H1 (cell line): Measurements from ENCODE around the gene PRRT2. TPM values are rescaled to one million over a fixed set of nuclear protein-coding genes. Genes with fewer than 3 reads are reported as not detected.

Experiments
- ATF3 ChIP-seq: IDR thresholded peaks from 2 replicates; pipeline ENCODE4 v1.6.1; 2011; ENCODE audit warnings: low read depth, mild to moderate bottlenecking, low read length; ENCODE audit not compliant: insufficient read depth
- EGR1 ChIP-seq: IDR thresholded peaks from 2 replicates; pipeline ENCODE4 v1.6.1; 2011; ENCODE audit warnings: low read depth, low read length, borderline replicate concordance
- KDM5A ChIP-seq: fragments of 200-600 bp; IDR thresholded peaks from 2 replicates; pipeline ENCODE4 v1.7.1; 2012; ENCODE audit warnings: mild to moderate bottlenecking, low read length, inconsistent platforms, mixed read lengths
- SIX5 ChIP-seq: IDR thresholded peaks from 2 replicates; pipeline ENCODE4 v1.6.1; 2011; ENCODE audit warnings: mild to moderate bottlenecking, low read depth, low read length
- ZNF274 ChIP-seq: IDR thresholded peaks from 2 replicates; pipeline ENCODE4 v1.7.0; 2012; ENCODE audit warnings: low read length, borderline replicate concordance; ENCODE audit errors: extremely low read depth
- polyA plus RNA-seq, 7 experiments: library from polyadenylated mRNA; depleted of rRNA in 3 of 7; stranded (reverse) in 5 of 7; unstranded in 2 of 7; fragments of >200 nt in 5 of 7; fragments of 200-250 nt in 2 of 7; gene quantifications; 1 replicate in 5 of 7; 2 replicates in 1 of 7; 4 replicates in 1 of 7; pipeline versions ENCODE4 v1.2.1 to v1.2.3, GENCODE V29; 2011 to 2013; ENCODE audit warnings: missing spikeins in 2 of 7, mixed read lengths in 2 of 7
- total RNA-seq: library from RNA; stranded (reverse); fragmentation: NEBNext Ultra II Directional; extraction: Animal tissue kit (Norgen Biotek cat#: 25700); gene quantifications from 2 replicates; pipeline ENCODE4 v1.2.1, GENCODE V29; 2021
- TF ChIP-seq, protein P1 (sequence below): fragments of 300-600 bp; sonication (generic); IDR thresholded peaks from 2 replicates; pipeline ENCODE4 v1.7.1; 2012; ENCODE audit warnings: low read length, moderate library complexity, mild to moderate bottlenecking, inconsistent platforms; ENCODE audit not compliant: insufficient replicate concordance
- TF ChIP-seq, protein P2 (sequence below), 3 experiments: IDR thresholded peaks; 1 replicate in 2 of 3; 2 replicates in 1 of 3; pipeline versions ENCODE4 v1.5.1 to v1.6.1; 2011; ENCODE audit warnings: low read length in 3 of 3, mild to moderate bottlenecking in 3 of 3, inconsistent platforms in 2 of 3, low read depth in 1 of 3, moderate library complexity in 1 of 3; ENCODE audit not compliant: insufficient read depth in 1 of 3; ENCODE audit errors: control extremely low read depth in 1 of 3

Gene PRRT2
- total and polyA plus RNA-seq, 2 of the 8 experiments (the other 6 are each of a cell fraction or from before 2014, with no cell fraction given): 12.8 to 32.6 TPM

GRCh38 chr16:29811170-29811895 is 660 bp upstream of the PRRT2 start (continued):
- TF ChIP-seq, protein P1, sequence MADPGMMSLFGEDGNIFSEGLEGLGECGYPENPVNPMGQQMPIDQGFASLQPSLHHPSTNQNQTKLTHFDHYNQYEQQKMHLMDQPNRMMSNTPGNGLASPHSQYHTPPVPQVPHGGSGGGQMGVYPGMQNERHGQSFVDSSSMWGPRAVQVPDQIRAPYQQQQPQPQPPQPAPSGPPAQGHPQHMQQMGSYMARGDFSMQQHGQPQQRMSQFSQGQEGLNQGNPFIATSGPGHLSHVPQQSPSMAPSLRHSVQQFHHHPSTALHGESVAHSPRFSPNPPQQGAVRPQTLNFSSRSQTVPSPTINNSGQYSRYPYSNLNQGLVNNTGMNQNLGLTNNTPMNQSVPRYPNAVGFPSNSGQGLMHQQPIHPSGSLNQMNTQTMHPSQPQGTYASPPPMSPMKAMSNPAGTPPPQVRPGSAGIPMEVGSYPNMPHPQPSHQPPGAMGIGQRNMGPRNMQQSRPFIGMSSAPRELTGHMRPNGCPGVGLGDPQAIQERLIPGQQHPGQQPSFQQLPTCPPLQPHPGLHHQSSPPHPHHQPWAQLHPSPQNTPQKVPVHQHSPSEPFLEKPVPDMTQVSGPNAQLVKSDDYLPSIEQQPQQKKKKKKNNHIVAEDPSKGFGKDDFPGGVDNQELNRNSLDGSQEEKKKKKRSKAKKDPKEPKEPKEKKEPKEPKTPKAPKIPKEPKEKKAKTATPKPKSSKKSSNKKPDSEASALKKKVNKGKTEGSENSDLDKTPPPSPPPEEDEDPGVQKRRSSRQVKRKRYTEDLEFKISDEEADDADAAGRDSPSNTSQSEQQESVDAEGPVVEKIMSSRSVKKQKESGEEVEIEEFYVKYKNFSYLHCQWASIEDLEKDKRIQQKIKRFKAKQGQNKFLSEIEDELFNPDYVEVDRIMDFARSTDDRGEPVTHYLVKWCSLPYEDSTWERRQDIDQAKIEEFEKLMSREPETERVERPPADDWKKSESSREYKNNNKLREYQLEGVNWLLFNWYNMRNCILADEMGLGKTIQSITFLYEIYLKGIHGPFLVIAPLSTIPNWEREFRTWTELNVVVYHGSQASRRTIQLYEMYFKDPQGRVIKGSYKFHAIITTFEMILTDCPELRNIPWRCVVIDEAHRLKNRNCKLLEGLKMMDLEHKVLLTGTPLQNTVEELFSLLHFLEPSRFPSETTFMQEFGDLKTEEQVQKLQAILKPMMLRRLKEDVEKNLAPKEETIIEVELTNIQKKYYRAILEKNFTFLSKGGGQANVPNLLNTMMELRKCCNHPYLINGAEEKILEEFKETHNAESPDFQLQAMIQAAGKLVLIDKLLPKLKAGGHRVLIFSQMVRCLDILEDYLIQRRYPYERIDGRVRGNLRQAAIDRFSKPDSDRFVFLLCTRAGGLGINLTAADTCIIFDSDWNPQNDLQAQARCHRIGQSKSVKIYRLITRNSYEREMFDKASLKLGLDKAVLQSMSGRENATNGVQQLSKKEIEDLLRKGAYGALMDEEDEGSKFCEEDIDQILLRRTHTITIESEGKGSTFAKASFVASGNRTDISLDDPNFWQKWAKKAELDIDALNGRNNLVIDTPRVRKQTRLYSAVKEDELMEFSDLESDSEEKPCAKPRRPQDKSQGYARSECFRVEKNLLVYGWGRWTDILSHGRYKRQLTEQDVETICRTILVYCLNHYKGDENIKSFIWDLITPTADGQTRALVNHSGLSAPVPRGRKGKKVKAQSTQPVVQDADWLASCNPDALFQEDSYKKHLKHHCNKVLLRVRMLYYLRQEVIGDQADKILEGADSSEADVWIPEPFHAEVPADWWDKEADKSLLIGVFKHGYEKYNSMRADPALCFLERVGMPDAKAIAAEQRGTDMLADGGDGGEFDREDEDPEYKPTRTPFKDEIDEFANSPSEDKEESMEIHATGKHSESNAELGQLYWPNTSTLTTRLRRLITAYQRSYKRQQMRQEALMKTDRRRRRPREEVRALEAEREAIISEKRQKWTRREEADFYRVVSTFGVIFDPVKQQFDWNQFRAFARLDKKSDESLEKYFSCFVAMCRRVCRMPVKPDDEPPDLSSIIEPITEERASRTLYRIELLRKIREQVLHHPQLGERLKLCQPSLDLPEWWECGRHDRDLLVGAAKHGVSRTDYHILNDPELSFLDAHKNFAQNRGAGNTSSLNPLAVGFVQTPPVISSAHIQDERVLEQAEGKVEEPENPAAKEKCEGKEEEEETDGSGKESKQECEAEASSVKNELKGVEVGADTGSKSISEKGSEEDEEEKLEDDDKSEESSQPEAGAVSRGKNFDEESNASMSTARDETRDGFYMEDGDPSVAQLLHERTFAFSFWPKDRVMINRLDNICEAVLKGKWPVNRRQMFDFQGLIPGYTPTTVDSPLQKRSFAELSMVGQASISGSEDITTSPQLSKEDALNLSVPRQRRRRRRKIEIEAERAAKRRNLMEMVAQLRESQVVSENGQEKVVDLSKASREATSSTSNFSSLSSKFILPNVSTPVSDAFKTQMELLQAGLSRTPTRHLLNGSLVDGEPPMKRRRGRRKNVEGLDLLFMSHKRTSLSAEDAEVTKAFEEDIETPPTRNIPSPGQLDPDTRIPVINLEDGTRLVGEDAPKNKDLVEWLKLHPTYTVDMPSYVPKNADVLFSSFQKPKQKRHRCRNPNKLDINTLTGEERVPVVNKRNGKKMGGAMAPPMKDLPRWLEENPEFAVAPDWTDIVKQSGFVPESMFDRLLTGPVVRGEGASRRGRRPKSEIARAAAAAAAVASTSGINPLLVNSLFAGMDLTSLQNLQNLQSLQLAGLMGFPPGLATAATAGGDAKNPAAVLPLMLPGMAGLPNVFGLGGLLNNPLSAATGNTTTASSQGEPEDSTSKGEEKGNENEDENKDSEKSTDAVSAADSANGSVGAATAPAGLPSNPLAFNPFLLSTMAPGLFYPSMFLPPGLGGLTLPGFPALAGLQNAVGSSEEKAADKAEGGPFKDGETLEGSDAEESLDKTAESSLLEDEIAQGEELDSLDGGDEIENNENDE: no peak
- no peak for TF ChIP-seq EGR1
- no peak for TF ChIP-seq SIX5
- no peak for TF ChIP-seq KDM5A
- TF ChIP-seq, protein P2, sequence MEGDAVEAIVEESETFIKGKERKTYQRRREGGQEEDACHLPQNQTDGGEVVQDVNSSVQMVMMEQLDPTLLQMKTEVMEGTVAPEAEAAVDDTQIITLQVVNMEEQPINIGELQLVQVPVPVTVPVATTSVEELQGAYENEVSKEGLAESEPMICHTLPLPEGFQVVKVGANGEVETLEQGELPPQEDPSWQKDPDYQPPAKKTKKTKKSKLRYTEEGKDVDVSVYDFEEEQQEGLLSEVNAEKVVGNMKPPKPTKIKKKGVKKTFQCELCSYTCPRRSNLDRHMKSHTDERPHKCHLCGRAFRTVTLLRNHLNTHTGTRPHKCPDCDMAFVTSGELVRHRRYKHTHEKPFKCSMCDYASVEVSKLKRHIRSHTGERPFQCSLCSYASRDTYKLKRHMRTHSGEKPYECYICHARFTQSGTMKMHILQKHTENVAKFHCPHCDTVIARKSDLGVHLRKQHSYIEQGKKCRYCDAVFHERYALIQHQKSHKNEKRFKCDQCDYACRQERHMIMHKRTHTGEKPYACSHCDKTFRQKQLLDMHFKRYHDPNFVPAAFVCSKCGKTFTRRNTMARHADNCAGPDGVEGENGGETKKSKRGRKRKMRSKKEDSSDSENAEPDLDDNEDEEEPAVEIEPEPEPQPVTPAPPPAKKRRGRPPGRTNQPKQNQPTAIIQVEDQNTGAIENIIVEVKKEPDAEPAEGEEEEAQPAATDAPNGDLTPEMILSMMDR (IDR thresholded peaks at IDR 0.05; ENCODE audit: control extremely low read depth in 1 of 3, insufficient read depth in 1 of 3, low read depth in 1 of 3, low read length in 3 of 3): no peak
- TF ChIP-seq ATF3: no peak
- TF ChIP-seq ZNF274: no peak
